CD4-positive, CD25-positive, alpha-beta regulatory T cell (primary cell): ENCODE measurements around the gene CORO2A. TPM values are rescaled to one million over a fixed set of nuclear protein-coding genes. Genes with fewer than 3 reads are reported as not detected.

Experiments
- polyA plus RNA-seq, 4 donors: library from polyadenylated mRNA; unstranded; fragments of 300-500 nt; fragmentation: Illumina TruSeq; gene quantifications; one replicate each; pipeline ENCODE4 v1.2.3, GENCODE V29; 2021
- total RNA-seq: library from RNA; stranded (reverse); gene quantifications from one replicate; pipeline ENCODE4 v1.2.3, GENCODE V29; 2022

Gene CORO2A
- total and polyA plus RNA-seq, 5 donors from 2014 or later: 13.4 to 27.0 (median 14.1) TPM

Other genes starting within 250 kb of the CORO2A start
- 188 TPM for gene ANP32B, start 209.3 kb downstream of the CORO2A start, total RNA-seq
- gene ANP32B, start 209.3 kb downstream of the CORO2A start, polyA plus RNA-seq: 100 to 1,000 TPM in 1 of 4 donors, 10 to 100 TPM in 3; 83.6 to 101 (median 89.6) TPM
- gene NANS, start 135.9 kb downstream of the CORO2A start, total RNA-seq: 51.4 TPM
- 10 to 100 TPM; 34.4 to 44.7 (median 36.4) TPM for gene NANS, start 135.9 kb downstream of the CORO2A start, polyA plus RNA-seq
- gene TRIM14, start 73.4 kb downstream of the CORO2A start, total RNA-seq: 120 TPM
- gene TRIM14, start 73.4 kb downstream of the CORO2A start, polyA plus RNA-seq: 10 to 100 TPM; 65.2 to 94.0 (median 73.7) TPM
- gene TBC1D2, start 63.0 kb upstream of the CORO2A start, total RNA-seq: 11.5 TPM
- gene TBC1D2, start 63.0 kb upstream of the CORO2A start, polyA plus RNA-seq: 10 to 100 TPM in 2 of 4 donors, 1 to 10 TPM in 2; 8.2 to 10.4 (median 9.7) TPM